ENCODE results near the gene C4A. TPM values are rescaled to one million over a fixed set of nuclear protein-coding genes. Genes with fewer than 3 reads are reported as not detected.
"Not testable (repeated sequence)": the region's sequence is repeated elsewhere in the genome, so short reads cannot be mapped to it uniquely, and the experiment has no call there.

The C4A gene
- total RNA-seq, 1 donor from 2014 or later, result 71.1 TPM

DNA sequence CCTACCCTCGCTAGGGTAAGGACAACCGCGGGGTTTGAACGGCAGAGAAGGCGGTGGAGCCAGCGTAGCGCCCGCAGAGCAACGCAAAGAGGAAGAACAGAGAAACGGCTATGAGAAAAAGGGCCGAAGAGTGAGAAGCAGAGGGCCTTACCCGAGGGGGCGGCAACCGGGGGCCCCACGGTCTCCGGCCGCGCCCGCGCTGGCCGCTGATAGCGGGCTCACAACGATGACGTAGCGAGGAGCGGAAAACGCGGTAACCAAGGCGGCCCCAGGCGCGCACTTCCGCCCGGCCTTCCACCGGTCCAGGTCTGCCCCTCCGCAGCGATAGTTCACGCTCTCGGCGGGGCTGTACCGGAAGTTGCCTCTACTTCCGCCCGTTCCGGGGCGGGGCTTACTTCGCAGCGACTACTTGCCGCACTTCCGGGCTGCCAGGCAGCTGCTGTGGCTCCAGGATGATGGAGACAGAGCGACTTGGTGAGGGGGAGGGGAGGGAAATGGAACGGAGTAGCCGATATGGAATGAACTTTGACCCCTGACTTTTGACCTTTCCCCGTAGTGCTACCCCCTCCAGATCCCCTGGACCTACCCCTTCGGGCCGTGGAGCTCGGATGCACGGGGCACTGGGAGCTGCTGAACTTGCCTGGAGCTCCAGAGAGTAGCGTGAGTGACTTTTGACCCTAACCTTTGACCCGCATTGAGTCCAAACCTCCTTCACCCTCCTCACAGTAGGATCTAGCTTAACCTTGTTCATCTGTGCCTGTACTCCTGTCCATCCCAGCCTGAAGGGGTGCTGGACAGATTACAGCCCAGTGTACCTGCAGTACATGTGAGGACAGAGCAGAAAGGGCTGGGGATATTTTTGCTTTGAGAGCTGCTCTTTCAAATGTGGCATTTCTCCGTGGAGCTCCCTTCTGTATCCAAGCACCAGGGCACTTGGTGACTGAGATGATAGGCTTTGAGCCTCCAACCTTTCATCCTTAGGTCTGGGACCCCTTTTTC, 22.8 kb upstream of the C4A start, which contains the start of the genes NELFE and SKIC2:
Gene NELFE (minus strand): TSS at position 231 of the 999 bp plus-strand sequence. CDS start 525 bp downstream, outside the sequence.
Gene SKIC2 (plus strand): TSS at position 435 of the 999 bp plus-strand sequence. CDS start 18 bp downstream, at position 453.
- peak; percentile 99 for DNase-seq (ENCODE audit: low spot score)

DNA sequence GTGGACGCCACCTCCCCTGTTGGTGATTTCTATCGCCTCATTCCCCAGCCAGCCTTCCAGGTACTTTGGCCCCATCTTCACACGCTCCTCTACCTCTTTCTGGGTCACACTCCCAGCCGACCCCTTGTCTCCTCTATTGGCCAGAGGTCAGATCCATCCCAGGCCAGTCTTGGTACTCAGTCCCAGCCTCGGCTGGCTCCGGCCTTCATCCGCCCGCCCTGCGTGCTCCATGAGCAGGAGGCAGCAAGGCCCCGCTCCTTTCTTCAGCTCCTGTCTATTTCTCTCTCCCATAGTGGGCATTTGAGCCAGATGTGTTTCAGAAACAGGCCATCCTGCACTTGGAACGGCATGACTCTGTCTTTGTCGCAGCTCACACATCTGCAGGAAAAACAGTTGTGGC, 20.2 kb upstream of the C4A start:
- DNase-seq (ENCODE audit: low spot score), result no peak

DNA sequence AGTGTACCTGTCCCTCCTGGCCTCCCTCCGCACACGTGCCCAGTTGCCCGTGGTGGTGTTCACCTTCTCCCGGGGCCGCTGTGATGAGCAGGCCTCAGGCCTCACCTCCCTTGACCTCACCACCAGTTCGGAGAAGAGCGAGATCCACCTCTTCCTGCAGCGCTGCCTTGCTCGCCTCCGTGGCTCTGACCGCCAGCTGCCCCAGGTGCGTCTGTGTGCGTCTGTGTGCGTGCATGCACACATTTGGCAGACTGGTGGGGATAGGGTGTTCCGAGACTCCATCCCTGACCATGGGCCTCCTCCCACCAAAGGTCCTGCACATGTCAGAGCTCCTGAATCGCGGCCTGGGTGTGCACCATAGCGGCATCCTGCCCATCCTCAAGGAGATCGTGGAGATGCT, 17.9 kb upstream of the C4A start:
- DNase-seq (ENCODE audit: low spot score), result no peak

DNA sequence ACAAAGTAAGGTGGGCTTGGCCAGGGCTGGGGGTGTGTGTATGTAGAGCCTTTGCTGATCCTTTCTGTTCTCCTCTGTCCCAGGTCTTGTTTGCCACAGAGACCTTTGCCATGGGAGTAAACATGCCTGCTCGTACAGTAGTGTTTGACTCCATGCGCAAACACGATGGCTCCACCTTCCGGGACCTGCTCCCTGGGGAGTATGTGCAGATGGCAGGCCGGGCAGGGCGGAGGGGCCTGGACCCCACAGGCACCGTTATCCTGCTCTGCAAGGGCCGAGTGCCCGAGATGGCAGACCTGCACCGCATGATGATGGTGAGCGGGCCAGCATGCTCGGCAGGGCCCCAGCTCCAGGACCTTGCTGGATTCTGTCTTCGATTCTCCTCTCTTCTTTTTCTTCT, 16.2 kb upstream of the C4A start:
- no peak for DNase-seq (ENCODE audit: low spot score)

DNA sequence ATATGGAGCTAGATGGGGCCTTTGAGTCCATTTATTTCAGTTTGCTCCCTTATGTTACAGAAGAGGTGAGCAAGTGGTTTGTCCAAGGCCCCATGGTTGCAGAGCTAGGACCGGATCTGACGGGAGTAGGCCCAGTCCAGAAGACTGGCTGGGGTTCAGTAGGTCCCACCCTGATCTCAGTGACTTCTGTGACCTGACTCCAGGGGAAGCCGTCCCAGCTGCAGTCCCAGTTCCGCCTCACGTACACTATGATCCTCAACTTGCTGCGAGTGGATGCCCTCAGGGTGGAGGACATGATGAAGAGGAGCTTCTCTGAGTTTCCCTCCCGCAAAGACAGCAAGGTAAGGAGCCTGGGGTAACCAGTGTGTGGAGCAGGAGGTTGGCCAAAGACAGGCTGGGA, 15.4 kb upstream of the C4A start:
- DNase-seq (ENCODE audit: low spot score), result no peak

DNA sequence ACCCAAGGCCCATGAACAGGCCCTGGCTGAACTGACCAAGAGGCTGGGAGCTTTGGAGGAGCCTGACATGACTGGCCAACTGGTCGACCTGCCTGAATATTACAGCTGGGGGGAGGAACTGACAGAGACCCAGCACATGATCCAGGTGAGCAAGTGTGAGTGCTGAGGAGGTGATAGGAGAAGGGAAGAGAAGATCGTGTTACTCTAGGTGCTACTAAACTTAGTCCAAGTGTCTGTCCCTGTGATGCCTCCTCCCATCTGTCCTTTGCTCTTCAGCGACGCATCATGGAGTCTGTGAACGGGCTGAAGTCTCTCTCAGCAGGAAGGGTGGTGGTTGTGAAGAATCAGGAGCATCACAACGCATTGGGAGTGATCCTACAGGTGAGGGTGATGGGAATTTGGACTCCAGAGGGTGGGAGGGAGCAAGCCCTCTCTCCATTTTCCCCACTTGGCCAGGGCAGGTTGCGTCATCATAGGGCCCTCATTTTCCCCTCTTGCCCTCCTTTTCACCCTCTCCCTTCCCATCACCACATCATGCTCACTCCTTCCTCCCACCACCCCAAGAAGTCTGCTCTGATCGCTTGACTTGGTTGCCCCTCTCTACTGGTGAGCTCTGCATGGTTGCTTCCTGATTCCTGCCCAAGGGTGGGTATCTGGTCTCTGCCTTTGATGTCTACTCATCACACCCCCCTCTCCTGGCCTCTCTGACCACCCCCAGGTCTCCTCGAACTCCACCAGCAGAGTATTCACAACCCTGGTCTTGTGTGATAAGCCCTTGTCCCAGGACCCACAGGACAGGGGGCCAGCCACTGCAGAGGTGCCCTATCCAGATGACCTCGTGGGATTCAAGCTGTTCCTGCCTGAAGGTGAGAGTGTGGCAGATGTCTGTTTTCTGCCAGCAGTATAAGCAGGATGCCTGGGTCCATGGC, 14.6 kb upstream of the C4A start:
- no peak for DNase-seq (ENCODE audit: low spot score)

DNA sequence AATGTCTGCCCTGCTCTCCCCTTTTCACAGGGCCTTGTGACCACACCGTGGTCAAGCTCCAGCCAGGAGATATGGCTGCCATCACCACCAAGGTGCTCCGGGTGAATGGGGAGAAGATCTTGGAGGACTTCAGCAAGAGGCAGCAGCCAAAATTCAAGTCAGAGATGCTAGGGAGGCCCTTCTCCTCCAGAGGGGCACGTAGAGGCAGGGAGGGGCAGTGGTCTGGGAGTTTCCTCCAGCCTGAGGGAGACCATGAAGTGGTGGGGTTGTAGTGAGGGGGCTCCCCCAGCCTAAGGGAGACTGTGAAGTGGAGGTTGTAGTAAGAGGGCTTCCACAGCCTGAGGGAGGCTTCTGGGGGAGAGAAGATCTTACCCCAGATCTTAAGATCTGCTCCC, 13.9 kb upstream of the C4A start:
- no peak for DNase-seq (ENCODE audit: low spot score)

DNA sequence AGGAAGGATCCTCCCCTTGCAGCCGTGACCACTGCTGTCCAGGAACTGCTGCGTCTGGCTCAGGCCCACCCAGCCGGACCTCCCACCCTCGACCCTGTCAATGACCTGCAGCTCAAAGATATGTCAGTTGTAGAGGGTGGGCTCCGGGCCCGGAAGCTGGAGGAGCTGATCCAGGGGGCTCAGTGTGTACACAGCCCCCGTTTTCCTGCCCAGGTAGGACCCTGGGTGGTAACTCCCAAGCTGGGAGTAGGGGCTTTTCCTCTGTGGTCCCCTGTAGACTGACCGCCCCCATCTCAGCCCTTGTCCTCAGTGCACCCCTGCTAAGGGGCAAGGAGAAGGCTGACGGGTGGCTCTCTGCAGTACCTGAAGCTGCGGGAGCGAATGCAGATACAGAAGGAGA, 13.5 kb upstream of the C4A start:
- no peak for DNase-seq (ENCODE audit: low spot score)

DNA sequence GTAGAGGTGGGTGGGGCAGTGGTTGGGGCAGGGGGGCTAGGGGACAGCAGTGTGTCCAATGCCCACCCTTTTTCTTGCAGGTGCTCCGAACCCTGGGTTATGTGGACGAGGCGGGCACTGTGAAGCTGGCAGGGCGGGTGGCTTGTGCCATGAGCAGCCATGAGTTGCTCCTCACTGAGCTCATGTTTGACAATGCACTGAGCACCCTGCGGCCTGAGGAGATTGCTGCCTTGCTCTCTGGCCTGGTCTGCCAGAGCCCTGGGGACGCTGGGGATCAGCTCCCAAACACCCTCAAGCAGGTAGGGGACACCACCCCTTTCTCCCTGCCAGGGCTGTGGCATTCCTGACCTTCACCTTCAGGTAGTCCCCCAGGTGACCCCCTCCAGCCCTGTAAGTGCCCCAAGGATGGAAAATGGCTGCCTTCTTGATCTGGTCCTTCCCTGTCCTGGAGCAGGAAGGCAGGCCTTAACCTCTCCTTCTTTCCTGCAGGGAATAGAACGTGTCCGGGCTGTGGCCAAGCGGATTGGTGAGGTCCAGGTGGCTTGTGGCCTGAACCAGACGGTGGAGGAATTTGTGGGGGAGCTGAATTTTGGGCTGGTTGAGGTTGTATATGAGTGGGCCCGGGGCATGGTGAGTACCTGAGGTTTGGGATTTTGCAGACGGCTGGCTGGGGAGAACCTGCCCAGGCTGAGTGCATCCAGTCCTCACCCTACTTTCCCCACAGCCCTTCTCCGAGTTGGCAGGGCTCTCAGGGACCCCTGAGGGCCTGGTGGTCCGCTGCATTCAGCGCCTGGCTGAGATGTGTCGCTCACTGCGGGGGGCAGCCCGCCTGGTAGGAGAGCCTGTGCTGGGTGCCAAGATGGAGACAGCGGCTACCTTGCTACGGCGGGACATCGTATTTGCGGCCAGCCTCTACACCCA, 12.8 kb upstream of the C4A start:
- no peak for DNase-seq (ENCODE audit: low spot score)

DNA sequence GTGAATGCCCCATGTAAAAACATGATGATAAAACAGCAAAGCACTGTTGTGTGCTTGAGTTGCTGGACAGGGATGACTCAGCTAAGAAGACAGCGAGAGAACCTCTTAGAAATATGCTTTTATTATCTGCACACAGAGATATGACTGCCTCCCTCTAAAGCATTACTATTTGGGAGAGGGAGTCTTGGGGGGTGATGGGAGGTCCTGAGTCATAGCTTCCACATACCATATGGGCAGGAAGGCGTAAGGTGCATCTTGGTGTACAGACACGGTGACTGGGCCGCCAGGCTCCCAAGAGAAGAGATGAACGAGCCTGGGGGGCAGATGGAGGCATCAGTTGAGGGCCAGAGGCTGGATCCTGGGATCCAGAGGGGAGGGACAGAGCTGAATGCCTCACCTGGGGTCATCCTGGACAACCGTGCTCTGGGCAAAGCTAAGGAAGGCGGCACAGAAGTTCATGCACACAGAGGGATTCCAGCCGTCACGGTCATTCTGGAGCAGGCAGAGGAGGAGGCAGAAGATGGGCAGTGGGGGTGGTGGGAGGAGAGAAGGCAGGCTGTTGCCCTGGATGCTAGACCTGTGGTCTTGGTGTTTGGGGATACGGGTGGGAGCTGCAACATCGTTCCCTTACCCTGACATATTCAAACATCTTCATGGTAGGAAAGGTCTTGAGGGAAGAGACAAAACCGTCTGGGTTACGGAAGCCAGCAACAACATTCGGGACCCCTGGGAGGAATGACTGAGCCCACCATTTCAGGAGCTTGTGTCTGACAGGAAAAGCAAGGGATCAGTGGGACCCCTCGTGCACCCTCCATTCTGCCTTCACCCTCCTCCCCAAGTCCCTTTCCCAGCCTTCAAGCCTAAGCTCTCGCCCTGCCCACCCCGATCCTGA, 11.9 kb upstream of the C4A start:
- DNase-seq (ENCODE audit: low spot score), result no peak

DNA sequence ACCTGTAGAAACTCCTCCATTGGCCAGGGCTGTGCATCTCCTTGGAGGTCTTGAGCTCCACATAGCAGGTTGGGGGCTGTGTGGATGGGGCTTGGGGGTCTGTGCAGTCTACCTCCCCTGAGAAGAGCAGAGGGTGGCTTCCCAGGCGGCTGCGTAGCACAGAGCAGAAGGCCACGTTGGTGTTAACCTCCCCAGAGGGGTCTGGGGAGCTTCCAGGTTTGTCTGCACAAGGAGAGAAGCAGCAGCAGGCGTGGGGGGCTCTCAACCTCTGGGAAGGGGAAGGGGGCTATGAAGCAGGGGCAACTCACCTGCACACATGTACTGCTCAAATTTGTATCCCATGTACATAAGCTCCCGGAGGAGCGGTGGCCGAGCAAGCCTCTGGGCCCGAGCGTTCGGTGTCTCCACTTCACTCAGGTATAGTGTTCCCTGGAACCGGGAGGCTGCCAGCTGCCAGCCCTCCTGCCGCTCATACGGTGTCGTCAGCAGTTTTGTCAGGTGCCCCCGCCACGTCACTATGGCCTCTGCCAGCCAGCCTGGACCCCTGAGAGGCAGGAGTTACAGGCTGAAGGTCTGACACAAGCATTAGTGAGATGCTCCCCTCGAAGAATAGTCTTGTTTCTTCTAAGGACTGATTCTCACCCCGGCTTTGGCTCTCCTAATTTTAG, 11.1 kb upstream of the C4A start:
- no peak for DNase-seq (ENCODE audit: low spot score)

DNA sequence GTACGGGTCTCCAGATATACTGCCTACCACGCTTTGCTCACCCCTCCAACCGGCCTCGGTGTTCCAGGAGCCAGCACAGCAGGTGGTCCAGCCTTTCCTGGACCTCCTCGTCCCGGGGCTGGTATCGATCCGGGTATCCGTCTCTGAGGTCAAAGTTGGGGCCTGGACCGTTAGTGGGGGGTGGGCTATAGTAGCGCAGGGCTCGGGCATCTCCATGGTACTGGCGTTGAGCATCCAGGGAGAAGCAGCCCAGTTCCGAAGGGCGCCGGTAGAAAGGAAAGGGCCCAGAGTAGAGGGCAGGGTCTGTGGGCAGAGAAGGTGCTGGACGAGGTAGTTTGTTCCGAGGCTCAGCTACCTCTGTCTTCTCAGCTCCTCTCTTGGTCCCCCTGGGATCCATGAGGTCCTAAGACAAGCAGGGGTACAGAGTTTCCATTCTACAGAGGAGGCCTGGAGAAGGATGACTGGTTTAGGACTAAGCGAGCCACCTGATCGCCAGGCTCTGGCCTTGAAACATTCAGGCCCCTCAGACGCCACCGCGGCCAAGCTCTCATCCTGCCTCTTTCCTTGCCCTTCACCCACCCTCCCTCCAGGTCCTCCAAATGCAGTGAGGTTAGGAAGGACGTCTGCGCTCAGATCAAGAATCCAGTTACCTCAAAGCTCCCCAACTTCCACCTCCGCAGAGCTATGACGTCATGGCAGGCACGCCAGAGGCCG, 10.4 kb upstream of the C4A start:
- DNase-seq (ENCODE audit: low spot score), result no peak

DNA sequence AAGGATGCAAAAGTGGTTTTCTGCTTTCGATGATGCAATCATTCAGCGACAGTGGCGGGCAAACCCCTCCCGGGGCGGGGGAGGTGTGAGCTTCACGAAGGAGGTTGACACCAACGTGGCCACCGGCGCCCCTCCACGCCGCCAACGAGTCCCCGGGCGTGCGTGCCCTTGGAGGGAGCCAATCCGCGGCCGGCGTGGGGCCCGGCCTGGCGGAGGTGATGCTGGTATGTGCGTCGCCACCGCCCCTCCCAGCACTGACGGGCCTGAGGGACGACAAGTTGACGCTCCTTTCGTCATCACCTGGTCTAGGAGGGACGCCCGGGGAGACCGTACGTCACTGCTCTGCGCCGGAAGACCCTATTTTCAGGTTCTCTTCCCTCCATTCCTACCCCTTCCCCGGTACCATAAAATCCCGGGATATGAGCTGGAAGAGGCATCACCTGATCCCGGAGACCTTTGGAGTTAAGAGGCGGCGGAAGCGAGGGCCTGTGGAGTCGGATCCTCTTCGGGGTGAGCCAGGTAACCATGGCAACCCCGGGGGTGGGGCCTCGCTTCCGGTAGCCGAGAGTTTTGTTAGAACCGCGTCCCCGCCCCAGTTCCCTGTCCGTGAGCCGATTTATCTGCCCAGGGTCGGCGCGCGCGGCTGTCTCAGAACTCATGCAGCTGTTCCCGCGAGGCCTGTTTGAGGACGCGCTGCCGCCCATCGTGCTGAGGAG, 9.7 kb upstream of the C4A start, which contains the start of gene DXO:
Gene DXO (minus strand): TSS at position 146 of the 716 bp plus-strand sequence. CDS start 463 bp downstream, outside the sequence.
- DNase-seq (ENCODE audit: low spot score), result peak; percentile 97

DNA sequence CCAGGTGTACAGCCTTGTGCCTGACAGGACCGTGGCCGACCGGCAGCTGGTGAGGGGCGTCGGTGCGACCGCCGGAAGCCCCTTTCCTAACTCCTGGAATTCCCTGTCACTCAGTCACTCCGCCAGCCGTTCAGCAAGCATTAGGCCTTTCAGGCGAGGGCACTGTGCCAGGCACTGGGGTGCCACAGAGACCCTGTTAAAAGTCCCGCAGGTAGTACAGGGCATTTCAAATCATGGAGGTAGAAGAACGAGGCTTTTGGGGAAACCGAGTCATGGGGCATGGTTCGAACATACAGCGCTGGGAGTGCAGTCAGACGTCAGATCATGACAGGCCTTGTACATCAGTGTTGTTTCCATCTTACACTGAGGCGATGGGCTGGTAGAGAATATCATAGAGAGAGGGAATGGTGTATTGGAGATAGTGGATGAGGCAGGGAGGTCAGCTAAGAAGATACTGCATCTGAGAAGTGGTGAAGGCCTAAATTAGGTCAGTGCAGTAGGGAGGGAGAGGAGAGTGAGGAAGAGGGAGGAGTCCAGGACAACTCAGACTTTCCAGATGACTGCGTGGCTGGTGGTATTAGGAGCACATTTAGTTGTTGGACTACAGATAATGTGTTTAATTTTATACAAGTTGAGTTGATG, 9.0 kb upstream of the C4A start:
- peak; percentile 56 for DNase-seq (ENCODE audit: low spot score)

DNA sequence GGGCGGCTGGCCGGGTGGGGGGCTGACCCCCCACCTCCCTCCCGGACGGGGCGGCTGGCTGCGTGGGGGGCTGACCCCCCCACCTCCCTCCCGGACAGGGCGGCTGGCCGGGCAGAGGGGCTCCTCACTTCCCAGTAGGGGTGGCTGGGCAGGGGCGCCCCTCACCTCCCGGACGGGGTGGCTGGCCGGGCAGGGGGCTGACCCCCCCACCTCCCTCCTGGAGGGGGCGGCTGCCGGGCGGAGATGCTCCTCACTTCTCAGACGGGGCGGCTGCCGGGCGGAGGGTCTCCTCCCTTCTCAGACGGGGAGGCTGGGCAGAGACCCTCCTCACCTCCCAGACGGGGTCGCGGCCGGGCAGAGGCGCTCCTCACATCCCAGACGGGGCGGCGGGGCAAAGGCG, 5.8 kb upstream of the C4A start:
- not testable (repeated sequence) for DNase-seq (ENCODE audit: low spot score)

DNA sequence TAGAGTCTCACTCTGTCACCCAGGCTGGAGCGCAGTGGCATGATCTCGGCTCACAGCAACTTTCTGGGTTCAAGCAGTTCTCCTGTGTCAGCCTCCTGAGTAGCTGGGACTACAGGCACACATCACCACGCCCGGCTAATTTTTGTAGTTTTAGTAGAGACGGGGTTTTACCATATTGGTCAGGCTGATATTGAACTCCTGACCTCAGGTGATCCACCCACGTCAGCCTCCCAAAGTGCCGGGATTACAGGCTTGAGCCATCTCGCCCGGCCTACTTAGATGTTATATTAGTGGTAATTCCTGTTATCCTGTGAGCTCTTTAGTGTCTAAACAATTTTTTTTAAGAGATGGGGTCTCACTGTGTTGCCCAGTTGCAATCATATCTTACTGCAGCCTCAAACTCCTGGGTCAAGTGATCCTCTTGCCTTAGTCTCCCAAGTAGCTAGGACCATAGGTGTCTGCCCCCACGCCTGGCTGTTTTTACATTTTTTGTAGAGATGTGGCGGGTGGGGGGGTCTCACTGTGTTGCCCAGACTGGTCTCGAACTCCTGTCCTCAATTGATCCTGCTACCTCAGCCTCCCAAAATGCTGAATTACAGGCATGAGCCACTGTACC, 3.9 kb upstream of the C4A start:
- DNase-seq (ENCODE audit: low spot score), result no peak

DNA sequence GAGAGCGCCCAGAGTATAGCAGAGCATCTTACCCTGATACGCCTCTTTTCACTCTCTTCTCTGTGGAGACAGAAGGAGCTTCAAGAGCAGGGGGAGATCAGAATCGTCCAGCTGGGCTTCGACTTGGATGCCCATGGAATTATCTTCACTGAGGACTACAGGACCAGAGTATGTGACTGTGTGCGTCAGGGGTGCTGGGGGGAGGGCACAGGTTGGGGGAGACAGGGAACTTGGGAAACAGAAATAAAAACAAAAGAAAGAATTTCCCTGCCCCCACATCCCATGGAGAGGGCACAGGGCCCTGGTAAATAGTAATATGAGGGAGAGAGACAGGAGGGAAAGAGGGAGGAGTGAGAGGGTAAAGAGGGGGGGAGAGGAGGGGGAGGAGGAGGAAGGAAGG, 3.0 kb upstream of the C4A start:
- DNase-seq (ENCODE audit: low spot score), result peak; percentile 15
